GM18499 (cell line): ENCODE results near the gene ZCCHC14.
"Not testable (repeated sequence)": the region's sequence is repeated elsewhere in the genome, so short reads cannot be mapped to it uniquely, and the experiment has no call there.

Experiments used
- ATAC-seq: cut with Tn5 transposase; IDR thresholded peaks from one replicate; pipeline ENCODE4 v1.9.1; 2021; ENCODE audit warnings: moderate number of reproducible peaks; ENCODE audit not compliant: insufficient read depth, unreplicated experiment

The ZCCHC14 gene

DNA sequence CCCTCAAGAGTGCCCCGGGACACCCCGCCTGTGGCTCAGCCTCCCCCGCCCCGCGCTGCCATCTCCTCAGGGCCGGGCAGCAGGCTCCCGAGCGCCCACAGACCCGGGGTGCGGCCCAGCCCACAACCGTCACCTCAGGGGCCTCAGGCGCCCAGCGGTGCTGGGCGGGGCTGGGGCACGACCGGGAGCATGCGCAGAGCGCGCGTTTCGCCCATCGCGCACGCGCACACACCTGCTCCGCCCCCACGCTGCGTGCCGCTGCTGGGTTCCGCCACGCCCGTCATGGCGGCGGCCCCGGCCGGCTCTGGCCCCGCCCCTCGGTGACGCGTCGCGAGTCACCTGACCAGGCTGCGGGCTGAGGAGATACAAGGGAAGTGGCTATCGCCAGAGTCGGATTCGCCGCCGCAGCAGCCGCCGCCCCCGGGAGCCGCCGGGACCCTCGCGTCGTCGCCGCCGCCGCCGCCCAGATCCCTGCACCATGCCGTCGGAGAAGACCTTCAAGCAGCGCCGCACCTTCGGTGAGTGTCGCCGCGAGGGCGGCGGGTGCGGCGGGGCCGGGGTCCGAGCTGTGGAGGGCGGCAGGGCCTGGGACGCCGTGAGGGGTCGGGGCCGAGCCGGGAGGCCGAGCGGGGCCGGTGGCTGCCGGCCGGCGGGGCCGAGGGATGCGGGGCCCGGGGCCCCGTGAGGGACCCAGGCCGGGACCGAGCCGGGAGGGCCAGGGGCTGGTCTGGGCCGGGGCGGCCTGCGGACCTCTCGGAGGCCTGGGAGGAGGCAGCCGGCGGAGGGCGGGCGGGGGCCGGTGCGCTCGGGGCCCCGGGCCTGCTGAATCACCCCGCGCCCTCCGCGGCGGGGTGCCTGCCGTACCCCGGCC, 100.6 kb downstream of the ZCCHC14 start, which contains the start of gene MAP1LC3B:
Gene MAP1LC3B (plus strand): TSS at position 387 of the 871 bp plus-strand sequence. CDS start 92 bp downstream, at position 479.
- ATAC-seq = peak; percentile 30

DNA sequence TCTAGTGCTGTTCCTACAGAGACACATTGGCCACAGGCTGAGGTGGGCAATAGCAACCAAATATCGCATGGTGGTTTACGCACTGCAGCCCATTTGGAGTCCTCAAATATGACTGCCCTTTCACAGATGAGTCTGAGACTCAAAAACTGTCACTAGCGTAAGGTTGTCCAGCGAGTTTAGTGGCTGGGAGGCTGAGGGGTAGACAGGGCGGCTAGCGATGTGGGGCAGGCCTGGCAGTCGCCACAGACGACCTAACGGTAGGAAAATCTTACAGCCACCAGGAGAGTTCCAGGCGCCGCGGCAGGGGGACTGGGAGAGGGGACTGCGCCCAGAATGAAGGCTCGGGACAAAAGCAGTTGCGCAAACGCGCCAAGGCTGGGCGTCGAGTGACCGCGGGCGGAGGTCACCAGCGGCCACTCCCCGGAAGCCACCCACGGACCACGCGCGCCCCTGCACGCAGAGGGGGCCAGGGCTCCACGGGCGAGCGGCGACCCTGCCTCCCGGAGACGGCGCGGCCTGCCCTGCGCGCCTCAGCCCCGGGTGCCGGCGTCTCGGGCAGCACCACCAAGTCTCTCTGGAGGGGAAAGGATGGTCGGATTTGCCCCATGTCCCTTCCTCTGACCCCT, 101.4 kb downstream of the ZCCHC14 start:
- peak; percentile 0 for ATAC-seq

DNA sequence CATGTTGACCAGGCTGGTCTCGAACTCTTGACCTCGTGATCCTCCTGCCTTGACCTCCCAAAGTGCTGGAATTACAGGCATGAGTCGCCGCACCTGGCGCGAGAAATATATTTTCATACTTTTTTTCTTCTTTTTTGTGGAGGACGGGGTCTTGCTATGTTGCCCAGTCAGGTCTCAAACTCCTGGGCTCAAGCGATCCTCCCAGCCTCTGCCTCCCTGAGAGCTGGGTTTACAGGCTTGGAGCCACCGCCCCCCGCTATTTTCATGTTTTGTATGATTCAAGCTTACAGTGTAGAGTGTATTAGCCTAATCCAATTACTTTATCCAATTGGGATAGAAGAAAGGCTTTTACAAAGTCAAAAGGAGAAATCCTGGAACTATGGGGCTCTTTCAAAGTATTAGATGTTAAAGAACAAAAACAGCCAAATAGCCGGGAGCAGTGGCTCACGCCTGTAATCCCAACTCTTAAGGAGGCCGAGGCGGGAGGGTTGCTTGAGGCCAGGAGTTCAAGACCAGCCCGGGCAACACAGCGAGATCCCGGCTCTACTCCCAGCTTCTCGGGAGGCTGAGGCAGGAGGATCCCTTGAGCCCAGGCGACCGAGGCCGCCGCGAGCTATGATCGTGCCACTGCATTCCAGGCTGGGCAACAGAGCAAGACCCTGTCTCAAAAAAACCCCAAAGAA, 102.0 kb downstream of the ZCCHC14 start:
- no peak for ATAC-seq

DNA sequence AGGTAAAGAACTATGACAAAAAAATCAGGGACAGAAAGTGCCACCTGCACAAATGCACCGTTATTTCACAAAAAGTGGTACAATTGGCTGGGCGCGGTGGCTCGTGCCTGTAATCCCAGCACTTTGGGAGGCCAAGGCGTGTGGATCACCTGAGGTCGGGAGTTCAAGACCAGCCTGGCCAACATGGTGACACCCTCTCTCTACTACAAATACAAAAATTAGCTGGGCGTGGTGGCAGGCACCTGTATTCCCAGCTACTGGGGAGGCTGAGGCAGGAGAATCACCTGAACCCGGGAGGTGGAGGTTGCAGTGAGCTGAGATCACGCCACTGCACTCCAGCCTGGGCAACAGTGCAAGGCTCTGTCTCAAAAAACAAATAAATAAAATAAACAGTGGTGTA, 102.9 kb downstream of the ZCCHC14 start:
- ATAC-seq = not testable (repeated sequence)

DNA sequence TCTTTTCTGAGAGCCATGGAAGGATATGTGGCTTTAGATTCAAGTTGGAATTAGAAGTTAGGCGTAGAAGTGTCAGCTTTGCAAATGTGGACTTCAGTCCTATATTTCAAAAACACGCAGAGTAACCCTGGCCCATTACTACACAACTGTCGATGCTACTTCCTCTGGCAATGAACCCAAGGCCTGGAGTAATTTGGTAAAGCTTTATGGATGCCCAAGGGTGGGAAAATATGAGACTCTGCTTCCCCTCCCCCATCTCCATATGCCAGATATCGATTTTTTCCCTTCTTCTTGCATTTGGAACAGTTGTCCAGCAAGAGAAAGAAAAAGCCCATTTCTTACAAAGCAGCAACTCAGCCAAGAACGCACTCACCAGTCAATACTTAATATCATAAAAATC, 103.6 kb downstream of the ZCCHC14 start:
- ATAC-seq = no peak

DNA sequence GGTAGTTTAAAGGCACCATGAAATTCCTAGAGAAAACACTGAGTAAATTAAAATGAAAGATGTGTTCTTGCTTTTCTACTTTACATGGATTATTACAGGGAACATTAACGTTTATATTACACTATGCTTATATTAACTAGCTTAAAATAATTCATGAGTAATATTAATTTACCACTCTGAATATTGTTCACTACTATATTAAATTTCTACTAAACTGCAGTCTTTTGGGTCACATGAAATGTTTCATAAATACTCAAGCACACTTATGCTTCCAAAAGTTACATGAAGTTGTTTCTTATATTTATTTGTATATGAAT, 104.0 kb downstream of the ZCCHC14 start:
- no peak for ATAC-seq

DNA sequence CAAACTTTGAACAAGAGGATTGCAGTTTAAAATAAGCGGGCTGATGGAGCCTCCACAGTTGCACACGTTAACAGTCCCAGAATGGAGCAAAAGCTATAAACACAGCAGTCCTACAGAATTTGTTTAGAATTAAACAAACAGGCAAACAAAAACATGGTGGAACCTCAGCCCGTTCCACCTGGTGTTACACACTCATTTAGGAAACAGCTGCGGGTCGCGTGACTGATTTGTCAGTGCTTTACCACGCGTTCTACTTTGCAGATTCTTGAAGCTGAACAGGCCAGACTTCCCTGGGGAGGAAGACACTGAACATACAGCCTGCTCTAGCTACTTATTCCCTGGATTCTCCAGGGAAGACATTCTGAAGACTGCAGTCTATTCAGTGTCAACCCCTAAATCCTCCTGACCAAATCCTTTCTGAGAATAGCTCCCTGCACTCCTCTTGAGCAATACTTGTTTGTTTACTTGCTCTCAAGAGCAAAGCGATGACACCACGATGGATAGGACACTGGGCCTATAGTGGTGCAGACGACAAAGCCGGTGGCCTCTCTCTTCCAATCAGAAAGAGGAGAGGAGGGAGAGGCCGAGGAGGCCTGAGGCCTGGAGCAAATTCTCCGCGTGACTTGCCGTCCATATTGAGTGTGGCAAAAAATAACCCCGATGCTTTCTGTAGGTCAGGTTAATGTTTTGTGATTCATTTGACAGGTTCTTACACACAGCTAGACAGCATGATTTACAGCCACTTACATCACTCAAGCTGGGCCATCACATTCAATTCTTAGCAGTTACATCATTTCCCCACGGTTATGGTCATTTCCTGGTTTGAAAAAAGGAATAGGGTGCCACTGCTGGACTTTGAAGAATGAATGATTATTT, 104.6 kb downstream of the ZCCHC14 start:
- peak; percentile 34 for ATAC-seq

DNA sequence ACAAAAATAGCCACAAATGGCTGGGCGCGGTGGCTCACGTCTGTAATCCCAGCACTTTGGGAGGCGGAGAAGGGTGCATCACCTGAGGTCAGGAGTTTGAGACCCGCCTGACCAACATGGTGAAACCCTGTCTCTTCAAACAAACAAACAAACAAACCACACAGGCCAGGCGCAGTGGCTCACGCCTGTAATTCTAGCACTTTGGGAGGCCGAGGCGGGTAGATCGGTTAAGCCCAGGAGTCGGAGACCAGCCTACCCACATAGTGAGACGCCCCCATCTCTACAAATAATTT, 108.0 kb downstream of the ZCCHC14 start:
- ATAC-seq = not testable (repeated sequence)

DNA sequence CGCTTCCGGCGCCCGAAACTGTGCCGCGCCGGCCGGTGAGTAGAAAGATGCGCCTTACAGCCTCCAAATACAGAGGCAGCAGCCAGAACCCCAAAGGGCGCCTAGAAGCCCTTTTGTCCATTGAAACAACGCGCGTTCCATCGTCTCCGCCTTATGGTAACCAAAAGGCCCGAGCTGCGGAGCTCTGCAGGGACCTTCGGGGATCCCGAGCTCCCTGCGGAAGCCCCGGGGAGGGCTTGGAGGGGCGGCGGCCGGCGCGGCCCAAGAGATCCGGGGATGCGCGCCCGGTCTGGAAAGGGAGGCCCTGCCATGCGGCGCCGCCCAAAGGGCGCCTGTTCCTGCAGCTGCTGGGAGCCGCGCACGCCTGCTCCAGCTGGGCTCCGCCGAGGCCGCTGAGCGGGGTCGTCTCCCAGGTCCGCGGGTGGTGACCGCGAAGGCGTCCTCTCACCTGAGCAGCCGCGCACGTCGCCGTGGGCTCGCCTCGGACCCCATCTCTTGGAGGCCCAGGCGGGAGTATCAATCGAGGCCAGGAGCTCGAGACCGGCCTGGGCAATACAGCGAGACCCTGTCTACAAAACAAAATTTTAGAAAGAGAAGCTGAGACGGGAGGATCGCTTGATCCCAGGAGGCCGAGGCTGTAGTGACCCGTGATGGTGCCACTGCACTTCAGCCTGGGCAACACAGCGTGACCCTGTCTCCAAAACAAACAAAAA, 108.5 kb downstream of the ZCCHC14 start:
- no peak for ATAC-seq

DNA sequence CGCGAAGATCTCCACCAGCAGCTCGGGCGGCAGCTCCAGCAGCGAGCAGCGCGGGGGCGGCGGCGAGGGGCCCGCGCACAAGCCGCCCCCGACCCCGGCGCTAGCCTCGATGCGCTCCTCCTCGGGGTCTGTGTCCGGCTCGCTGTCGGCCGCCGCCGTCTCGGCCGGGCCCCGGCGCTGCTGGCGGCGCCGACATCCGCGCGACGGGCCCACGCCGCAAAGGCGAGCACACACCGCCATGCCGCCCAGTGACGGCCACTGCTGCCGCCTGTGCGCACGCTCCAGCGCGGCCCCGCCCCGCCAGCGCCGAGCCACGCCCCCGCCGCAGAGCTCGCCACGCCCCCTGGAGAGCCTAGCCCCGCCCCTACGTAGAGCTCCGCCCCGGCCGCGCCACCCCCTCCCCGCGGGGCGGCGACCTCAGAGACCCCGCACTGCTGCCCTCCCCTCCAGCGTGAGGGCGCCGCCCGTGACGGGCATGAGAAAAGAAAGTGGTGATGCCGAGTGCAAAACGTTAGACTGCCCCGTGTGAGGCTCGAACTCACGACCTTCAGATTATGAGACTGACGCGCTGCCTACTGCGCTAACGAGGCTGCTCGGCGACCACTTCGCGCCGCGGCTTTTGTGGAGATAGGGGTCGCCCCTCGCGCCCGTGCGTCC, 109.2 kb downstream of the ZCCHC14 start, which contains the start of gene FBXO31:
Gene FBXO31 (minus strand): TSS at position 272 of the 657 bp plus-strand sequence. CDS start 32 bp downstream, at position 240.
- ATAC-seq = no peak

DNA sequence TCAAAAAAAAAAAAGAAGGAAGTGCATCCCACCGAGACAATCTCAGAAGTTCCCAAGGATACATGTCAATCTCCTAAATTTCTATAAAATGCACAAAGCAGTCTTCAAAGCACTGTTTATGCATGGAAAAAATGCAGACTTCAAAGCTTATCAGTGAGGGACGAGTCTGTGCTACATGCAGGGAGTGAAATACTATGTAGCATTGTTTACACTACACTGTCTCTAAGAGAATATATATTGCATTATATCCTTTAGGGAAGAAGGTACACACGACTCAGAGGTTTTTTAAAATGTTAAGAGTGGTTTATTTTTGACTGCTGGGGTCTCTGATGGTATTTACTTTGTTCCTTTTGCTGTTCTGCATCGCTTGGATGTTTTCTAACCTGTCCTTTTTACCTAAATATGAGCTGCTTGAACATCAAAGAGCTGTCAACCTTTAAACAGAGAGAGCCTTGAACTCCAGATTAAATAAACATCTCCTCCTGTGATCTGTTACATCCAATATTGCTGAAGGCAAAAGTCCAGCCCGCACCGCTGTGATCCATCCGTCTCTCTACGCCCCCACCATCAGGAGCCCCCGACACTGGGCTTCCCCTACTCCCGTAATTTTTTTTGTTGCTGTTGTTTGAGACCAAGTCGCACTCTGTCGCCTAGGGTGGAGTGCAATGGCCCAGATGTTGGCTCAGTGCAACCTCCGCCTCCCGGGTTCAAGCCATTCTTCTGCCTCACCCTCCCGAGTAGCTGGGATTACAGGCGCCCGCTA, 110.6 kb downstream of the ZCCHC14 start:
- ATAC-seq = no peak

DNA sequence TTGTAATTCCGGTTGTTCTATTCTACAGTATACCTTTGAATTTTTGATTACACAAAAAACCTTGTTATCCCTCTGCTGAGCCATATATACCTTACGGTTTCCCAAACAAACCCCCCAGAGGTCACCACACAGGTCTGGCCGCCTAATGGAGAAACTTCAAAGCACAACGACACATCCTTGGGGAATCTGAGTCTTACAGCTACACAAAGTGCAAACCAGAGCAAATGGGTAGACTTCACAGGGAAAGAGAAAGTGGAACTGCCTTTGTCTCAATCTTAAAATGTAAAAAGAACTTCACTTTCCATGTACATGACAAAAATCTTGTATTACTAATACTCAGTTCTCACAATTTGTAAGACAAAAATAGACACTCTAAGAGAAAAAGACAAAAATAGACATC, 111.9 kb downstream of the ZCCHC14 start:
- no peak for ATAC-seq

DNA sequence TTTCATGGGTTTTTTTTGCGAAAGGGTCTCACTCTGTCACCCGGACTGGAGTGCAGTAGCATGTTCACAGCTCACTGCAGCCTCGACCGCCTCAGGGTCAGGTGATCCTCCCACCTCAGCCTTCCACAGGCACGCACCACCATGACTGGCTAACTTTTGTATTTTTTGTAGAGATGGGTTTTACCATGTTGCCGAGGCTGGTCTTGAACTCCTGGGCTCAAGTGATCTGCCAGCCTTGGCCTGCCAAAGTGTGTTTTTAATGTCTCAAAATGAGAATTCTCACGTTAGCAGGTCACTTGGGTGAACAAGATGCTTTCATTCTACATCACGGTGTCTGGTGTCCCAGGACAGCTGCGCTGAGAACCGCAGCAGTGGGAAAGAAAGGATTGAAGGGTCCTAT, 112.4 kb downstream of the ZCCHC14 start:
- no peak for ATAC-seq

DNA sequence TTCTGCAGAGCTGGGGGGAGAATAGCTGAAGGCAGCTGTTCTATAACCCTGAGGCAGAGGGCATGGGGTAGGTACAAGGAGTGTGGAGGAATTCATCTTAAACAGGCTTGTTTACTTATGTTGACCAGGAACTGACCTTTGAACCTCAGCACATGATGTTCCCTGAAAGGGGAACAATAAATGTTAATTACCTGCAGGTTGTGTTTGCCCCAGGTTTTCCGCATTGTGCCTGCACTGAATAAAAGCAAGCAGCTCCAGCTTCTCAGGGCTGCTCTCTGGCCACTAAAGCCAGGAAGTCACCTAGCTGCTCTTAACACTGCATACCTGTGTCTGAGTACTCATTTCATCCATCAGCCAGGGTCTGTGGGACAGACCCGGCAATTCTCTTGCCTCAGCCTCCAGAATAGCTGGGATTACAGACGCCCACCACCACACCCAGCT, 113.5 kb downstream of the ZCCHC14 start:
- not testable (repeated sequence) for ATAC-seq

DNA sequence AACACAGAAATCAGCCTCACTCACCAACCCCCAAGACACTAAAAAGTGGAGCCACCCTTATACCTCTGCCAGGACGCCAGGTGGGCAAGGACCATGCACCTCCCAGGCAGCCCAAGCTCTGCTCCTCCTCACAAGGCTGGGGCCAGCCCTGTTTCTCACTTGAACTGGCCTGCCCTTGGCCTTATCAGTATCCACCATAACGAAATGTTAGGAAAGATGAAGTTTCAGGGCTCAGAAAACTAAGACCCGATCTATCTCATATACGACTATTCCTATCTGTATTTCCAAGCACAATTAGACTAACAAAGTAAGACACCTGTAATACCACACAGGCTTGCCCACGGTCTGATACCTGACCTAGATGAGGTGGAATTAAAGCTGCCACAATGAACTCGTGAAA, 116.2 kb downstream of the ZCCHC14 start:
- no peak for ATAC-seq

DNA sequence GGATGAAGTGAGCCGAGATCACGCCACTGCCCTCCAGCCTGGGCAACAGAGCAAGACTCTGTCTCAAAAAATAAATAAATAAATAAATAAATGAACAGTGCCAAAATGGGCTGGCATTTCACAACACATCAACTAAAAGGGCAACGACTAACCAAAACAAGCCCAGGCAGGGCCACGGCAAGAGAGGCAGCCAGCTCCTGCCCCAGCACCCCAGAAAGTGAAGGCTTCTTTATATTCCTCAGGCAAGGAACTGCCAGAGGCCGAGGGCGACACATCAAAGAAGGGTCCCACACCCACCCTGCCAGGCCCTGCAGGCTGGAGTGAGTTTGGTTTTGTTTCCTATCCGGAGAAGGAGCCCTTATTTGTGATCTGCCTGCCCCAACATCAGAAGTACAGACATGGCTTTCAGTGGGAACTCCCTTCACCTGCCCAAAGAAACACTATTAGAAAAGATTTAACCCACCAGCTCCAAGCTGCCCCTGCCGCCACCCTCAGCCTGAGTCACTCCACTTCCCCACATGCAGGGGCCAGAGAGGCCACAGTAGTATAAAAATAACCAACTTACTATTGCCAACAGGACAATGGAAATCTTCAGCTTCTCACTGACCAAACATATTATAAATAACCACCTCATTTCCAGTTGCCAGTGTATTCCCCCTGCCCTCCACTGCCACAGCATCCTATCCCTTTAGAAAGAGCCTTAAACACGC, 117.2 kb downstream of the ZCCHC14 start:
- no peak for ATAC-seq

DNA sequence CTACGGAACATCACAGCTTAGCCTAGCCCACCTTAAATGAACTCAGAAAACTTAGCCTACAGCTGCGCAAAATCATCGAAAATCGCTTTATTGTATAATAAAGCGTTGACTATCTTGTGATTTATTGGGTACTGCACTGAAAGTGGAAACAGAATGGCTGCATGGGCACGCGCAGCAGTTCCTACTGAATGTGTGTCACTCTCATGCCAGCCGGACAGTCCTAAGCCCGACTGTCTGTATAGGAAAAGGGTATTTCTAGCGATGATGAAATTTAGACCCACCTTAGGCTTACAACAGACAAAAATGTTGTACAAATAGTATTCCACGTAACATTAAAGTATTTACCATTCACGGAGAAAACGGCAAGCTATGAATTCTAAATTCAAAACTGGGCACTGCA, 118.5 kb downstream of the ZCCHC14 start:
- ATAC-seq = no peak

DNA sequence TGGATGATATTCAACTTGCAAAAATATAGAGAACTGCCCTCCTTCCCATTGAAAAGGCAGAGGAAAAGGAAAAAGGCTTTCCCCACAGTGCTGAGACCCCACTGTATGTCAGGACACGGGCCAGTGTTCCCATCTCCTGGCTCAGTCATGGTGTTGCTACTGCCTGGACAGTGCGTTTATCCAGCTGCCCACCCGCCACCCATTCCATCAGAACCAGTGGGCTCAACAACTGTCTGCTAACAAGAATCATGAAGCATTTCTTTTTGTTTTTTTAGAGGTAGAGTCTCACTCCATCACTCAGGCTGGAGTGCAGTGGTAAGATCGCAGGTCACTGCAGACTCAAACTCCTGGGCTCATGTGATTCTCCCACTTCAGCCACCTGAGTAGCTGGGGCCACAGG, 120.5 kb downstream of the ZCCHC14 start:
- no peak for ATAC-seq
